ENCODE data around the gene RHBDD1.

Gene RHBDD1

GRCh38 chr2:226796012-226796839, 39.6 kb upstream of the RHBDD1 start:
- ChIA-PET POLR2A (no interaction called here), CTCF (interaction anchor here (1.0 kb wide), 1 partner anchor 143 kb away, joined by 3 read pairs; no protein-coding TSS in a partner anchor)

GRCh38 chr2:226796840-226797288, 39.0 kb upstream of the RHBDD1 start:
- ChIA-PET CTCF (interaction anchor here (3.8 kb wide), 1 partner anchor 581 kb away, joined by 13 read pairs; no protein-coding TSS in a partner anchor), POLR2A (no interaction called here)
- peak; percentile 44 for DNase-seq (ENCODE audit: extremely low spot score)
- TF ChIP-seq CTCF (IDR thresholded peaks at IDR 0.05; ENCODE audit: control extremely low read depth, extremely low read depth, low read depth, missing control alignments), result peak; percentile 42

More at GRCh38 chr2:226796012-226796839, 39.6 kb upstream of the RHBDD1 start:
- no peak for DNase-seq (ENCODE audit: extremely low spot score)
- no peak for TF ChIP-seq CTCF (IDR thresholded peaks at IDR 0.05; ENCODE audit: control extremely low read depth, extremely low read depth, low read depth, missing control alignments)

GRCh38 chr2:226797289-226797988, 38.4 kb upstream of the RHBDD1 start:
- no peak for DNase-seq (ENCODE audit: extremely low spot score)
- POLR2A ChIA-PET, result no interaction called here
- no peak for TF ChIP-seq CTCF (IDR thresholded peaks at IDR 0.05; ENCODE audit: control extremely low read depth, extremely low read depth, low read depth, missing control alignments)
- CTCF ChIA-PET, result interaction anchor here (0.8 to 3.8 kb wide), 2 partner anchors 27 to 582 kb away, joined by 3 to 13 read pairs; no protein-coding TSS in a partner anchor

GRCh38 chr2:226797989-226798421, 37.8 kb upstream of the RHBDD1 start:
- CTCF ChIA-PET, result interaction anchor here (0.8 to 3.8 kb wide), 3 partner anchors 13 to 583 kb away, joined by 3 to 13 read pairs (median 3); no protein-coding TSS in a partner anchor
- POLR2A ChIA-PET, result no interaction called here

GRCh38 chr2:226798422-226799210, 37.2 kb upstream of the RHBDD1 start:
- ChIA-PET CTCF (interaction anchor here (0.8 to 3.8 kb wide), 5 partner anchors 14 to 583 kb away, joined by 3 to 13 read pairs (median 3); no protein-coding TSS in a partner anchor), POLR2A (no interaction called here)
- TF ChIP-seq CTCF (IDR thresholded peaks at IDR 0.05; ENCODE audit: control extremely low read depth, extremely low read depth, low read depth, missing control alignments), result peak; percentile 25
- peak; percentile 70 for DNase-seq (ENCODE audit: extremely low spot score)

More at GRCh38 chr2:226797989-226798421, 37.8 kb upstream of the RHBDD1 start:
- DNase-seq (ENCODE audit: extremely low spot score), result no peak
- no peak for TF ChIP-seq CTCF (IDR thresholded peaks at IDR 0.05; ENCODE audit: control extremely low read depth, extremely low read depth, low read depth, missing control alignments)

All from GM10248 (cell line).